Esophagus squamous epithelium (tissue), 5 donors: ENCODE results near the gene UBE2G2. TPM values are rescaled to one million over a fixed set of nuclear protein-coding genes. Genes with fewer than 3 reads are reported as not detected.
A peak's percentile ranks its signal among the peaks of the same experiment; 100 is the strongest.

ENCODE experiments used
- DNase-seq: peaks from one replicate; lab custom pipeline; 2025; lab: John Stamatoyannopoulos, UW
- H3K27ac ChIP-seq, 4 donors: fragments of 200-600 bp; sonication (generic); one replicate each; pipeline ENCODE4 v1.5.1; 2016 to 2019; ENCODE audit warnings: mild to moderate bottlenecking in 1 of 4
- H3K27me3 ChIP-seq, 4 donors: fragments of 200-600 bp; sonication (generic); 1 replicate in 3 of 4; 2 replicates in 1 of 4; pipeline versions ENCODE4 v1.5.1 to v1.6.0; 2017 to 2021; ENCODE audit warnings: antibody characterized with exemption in 1 of 4
- H3K36me3 ChIP-seq, 3 donors: fragments of 200-600 bp; sonication (generic); one replicate each; pipeline ENCODE4 v1.5.1; 2016 to 2019
- H3K4me1 ChIP-seq, 3 donors: fragments of 200-600 bp; sonication (generic); one replicate each; pipeline ENCODE4 v1.5.1; 2017 to 2019
- H3K4me3 ChIP-seq, 4 donors: fragments of 200-600 bp; sonication (generic); 1 replicate in 3 of 4; 2 replicates in 1 of 4; pipeline ENCODE4 v1.5.1; 2016 to 2019; ENCODE audit warnings: mild to moderate bottlenecking in 2 of 4, moderate library complexity in 1 of 4
- H3K9me3 ChIP-seq, 3 donors: fragments of 200-600 bp; sonication (generic); one replicate each; pipeline ENCODE4 v1.5.1; 2016 to 2019
- POLR2A ChIP-seq, 4 donors: fragments of 450-650 bp; IDR thresholded peaks; one replicate each; pipeline ENCODE4 v1.6.1; 2017; ENCODE audit warnings: antibody characterized with exemption in 4 of 4, mild to moderate bottlenecking in 4 of 4, moderate library complexity in 3 of 4
- WGBS, 2 donors: methylation state at CpG; one replicate each; pipeline ENCODE4 v1.1.5; 2018; 5-methylcytosine and 5-hydroxymethylcytosine counted together
- intact Hi-C: fragments of 100-400 bp; cut with DNase I; formaldehyde crosslinking; loops from one replicate; pipeline ENCODE4 v1.15.0; 2022
- total RNA-seq, 4 donors: library from RNA; depleted of rRNA; stranded (reverse); fragments of >200 nt; gene quantifications; one replicate each; pipeline ENCODE4 v1.1.0, GENCODE V29; 2016
- TF ChIP-seq, protein P1 (sequence below), 6 experiments: fragments of 450-650 bp in 4 of 6; fragments of 200-600 bp in 2 of 6; sonication (generic) in 2 of 6; IDR thresholded peaks; one replicate each; pipeline ENCODE4 v1.5.1; 2016 to 2019; ENCODE audit warnings: antibody characterized with exemption in 6 of 6, mild to moderate bottlenecking in 4 of 6, moderate library complexity in 4 of 6
- donor health status: DM: yes; HTN: yes; CAD: no.

Gene UBE2G2
- total RNA-seq, 4 donors from 2014 or later = 27.9 to 70.0 (median 51.1) TPM

DNA sequence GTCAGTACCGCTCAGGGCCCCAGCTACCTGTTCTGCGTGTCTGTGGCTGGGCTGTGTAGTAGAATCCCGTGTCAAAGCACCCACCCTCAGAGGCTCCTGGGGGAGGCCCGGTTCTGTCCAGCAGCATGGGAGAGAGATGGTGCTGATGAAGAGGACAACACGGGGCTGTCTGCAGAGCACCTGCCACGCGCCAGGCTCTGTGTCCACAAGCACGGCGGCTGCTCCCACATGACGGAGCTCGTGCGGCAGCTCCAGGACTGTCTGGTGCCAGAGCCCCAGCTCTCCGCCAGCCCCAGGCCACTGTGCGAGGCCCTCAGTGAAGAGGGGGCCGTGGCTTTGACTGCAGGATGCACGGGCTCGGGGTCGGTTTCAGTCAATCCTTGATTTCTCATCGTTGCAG is 48.3 kb downstream of the UBE2G2 start:
- no peak overlapping the region for H3K27ac ChIP-seq
- H3K4me3 ChIP-seq = no peak overlapping the region
- no peak for DNase-seq
- intact Hi-C loops = no loop called here
- no peaks in the 10 kb centered on the region for H3K9me3 ChIP-seq
- no peaks in the 10 kb centered on the region for H3K36me3 ChIP-seq
- TF ChIP-seq POLR2A (IDR thresholded peaks at IDR 0.05) = no peak
- TF ChIP-seq, protein P1, sequence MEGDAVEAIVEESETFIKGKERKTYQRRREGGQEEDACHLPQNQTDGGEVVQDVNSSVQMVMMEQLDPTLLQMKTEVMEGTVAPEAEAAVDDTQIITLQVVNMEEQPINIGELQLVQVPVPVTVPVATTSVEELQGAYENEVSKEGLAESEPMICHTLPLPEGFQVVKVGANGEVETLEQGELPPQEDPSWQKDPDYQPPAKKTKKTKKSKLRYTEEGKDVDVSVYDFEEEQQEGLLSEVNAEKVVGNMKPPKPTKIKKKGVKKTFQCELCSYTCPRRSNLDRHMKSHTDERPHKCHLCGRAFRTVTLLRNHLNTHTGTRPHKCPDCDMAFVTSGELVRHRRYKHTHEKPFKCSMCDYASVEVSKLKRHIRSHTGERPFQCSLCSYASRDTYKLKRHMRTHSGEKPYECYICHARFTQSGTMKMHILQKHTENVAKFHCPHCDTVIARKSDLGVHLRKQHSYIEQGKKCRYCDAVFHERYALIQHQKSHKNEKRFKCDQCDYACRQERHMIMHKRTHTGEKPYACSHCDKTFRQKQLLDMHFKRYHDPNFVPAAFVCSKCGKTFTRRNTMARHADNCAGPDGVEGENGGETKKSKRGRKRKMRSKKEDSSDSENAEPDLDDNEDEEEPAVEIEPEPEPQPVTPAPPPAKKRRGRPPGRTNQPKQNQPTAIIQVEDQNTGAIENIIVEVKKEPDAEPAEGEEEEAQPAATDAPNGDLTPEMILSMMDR (IDR thresholded peaks at IDR 0.05) = no peak
- H3K27me3 ChIP-seq = peaks cover 0 to 85% (median 0%) of the 10 kb centered on the region in 4 donors
- H3K4me1 ChIP-seq = peaks cover 12 to 37% (median 24%) of the 10 kb centered on the region in 3 donors
- WGBS, 2 donors = 30 to 70% methylated on average over 2 to 7 of the region's 19 CpGs

DNA sequence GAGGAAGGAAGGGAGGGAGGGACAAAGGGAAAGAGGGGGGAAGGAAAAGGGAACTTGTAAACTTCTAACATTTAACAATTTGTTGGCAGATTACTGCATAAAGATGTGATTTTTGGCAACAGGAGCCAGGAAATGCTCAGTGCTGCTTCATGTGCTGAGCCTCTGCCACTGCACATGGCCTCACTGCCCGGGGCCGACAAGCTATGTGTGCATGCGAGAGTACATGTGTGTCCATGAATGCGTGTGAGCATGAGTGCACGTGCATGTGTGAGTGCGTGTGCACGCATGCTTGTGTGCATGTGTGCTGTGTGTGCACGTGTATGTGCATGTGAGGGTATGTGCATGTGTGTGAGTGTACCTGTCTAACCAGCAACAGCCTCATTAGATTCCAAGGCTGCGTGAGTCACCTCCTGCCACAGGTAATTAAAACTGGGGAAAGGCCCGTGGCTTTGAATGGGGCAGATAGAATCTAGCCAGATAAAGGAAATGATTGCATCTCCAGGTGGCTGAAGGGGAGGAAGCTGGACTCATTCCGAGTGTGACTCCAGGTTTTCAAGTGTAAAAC is 48.9 kb downstream of the UBE2G2 start:
- H3K4me1 ChIP-seq = peaks cover 12 to 37% (median 24%) of the 10 kb centered on the region in 3 donors
- H3K4me3 ChIP-seq = no peak overlapping the region
- H3K36me3 ChIP-seq = no peaks in the 10 kb centered on the region
- no peak for DNase-seq
- TF ChIP-seq, protein P1 (IDR thresholded peaks at IDR 0.05) = peak in 1 of 6 experiments; percentile 40
- no peak for TF ChIP-seq POLR2A (IDR thresholded peaks at IDR 0.05)
- WGBS, 2 donors = 36 to 45% methylated on average over 11 of the region's 11 CpGs
- H3K27ac ChIP-seq = no peak overlapping the region
- intact Hi-C loops = no loop called here
- H3K9me3 ChIP-seq = no peaks in the 10 kb centered on the region
- peaks cover 0 to 84% (median 0%) of the 10 kb centered on the region in 4 donors for H3K27me3 ChIP-seq

DNA sequence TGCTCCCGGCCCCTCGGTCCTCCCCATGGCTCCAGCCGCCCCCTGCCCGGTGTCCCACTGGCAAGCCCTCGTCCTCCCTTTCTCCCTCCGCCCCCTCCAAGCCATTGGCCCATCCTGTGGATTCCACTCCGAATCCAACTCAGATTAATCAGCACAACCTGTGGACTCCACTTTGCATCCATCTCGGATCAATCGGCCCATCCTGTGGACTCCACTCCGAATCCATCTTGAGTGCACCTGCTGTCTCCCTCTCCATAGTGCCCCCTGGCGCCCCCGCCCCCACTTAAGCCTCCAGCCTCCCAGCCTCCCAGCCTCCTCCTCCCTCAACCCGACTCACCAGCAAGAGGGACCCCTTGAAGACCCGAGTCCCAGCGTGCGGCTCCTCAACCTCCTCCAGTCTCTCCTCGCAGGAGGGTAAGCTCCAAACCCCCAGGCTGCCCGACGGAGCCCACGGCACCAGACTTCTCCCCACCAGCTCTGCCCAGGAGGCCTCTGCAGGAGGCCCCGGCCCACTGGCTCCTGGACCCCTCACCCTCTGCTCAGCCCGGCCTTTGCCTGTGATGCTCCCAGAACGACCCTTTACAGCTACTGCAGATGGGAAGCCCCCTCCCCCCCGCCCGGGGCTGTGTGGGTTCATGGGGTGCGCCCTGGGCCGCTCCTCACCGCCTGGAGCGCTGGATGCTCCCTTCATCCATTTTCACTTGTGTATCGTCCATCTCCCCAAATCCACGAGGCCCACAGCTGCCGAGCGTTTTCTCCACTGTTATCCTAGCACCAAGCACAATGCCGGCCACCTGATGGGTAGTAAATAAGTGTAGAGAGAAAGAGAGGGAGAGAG is 49.6 kb downstream of the UBE2G2 start:
- Histone ChIP-seq H3K27me3 (peaks cover 0 to 86% (median 0%) of the 10 kb centered on the region in 4 donors), H3K36me3 (no peaks in the 10 kb centered on the region), H3K4me3 (no peak overlapping the region), H3K9me3 (no peaks in the 10 kb centered on the region), H3K4me1 (peaks cover 12 to 37% (median 24%) of the 10 kb centered on the region in 3 donors), H3K27ac (no peak overlapping the region)
- intact Hi-C loops = no loop called here
- TF ChIP-seq, protein P1 (IDR thresholded peaks at IDR 0.05) = no peak
- TF ChIP-seq POLR2A (IDR thresholded peaks at IDR 0.05) = no peak
- no peak for DNase-seq
- WGBS, 2 donors = 75 to 90% methylated on average over 11 to 16 of the region's 34 CpGs

DNA sequence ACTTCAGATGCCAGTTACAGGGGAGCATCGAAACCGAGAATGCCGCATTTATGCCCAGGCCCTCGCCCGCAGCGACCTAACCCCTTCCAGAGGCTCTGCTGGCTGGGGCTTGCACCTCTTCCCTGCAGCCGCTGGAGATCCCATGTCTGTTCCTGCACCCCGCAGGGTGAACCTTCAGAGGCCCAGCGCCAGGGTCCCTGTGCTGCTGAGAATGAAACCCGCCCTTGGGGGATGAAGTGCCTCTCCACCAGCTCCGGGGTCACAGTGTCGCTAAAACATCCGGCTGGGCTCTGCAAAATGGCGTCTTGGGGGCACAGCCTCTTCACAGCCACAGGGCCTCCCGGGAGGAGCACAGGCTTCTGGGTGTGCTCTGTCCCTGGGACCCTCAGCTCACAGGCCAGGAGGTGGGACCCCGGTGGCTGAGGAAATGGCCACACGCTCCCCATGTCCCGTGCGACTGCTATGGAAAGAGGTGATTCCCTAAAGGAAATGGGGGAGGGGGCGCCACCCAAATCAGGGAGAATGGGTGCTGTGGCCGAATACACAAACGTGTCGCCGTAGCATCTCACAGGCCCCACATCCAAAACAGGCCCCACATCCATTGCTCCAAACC is 50.3 kb downstream of the UBE2G2 start:
- Histone ChIP-seq H3K9me3 (no peaks in the 10 kb centered on the region), H3K27me3 (peaks cover 0 to 80% (median 0%) of the 10 kb centered on the region in 4 donors), H3K36me3 (no peaks in the 10 kb centered on the region), H3K4me3 (no peak overlapping the region), H3K27ac (no peak overlapping the region), H3K4me1 (peaks cover 12 to 37% (median 24%) of the 10 kb centered on the region in 3 donors)
- intact Hi-C loops = no loop called here
- DNase-seq = no peak
- TF ChIP-seq, protein P1 (IDR thresholded peaks at IDR 0.05) = no peak
- no peak for TF ChIP-seq POLR2A (IDR thresholded peaks at IDR 0.05)
- WGBS, 2 donors = 77 to 80% methylated on average over 3 to 9 of the region's 24 CpGs

DNA sequence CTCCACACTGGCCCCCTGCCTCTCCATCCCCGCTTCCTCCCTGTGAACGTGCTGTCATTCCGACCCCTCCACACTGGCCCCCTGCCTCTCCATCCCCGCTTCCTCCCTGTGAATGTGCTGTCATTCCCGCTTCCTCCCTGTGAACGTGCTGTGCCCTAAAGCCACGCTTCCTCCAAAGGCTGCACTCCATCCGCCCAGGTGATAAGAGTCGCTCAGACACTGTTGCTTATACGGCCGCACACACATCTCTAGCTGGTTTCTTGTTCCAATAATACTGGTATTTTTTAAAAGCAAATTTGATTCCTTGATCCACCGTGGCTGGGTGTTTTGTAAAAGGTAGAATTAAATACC is 51.0 kb downstream of the UBE2G2 start:
- DNase-seq = no peak
- WGBS, 2 donors = 69 to 79% methylated on average over 11 to 12 of the region's 12 CpGs
- H3K4me3 ChIP-seq = no peak overlapping the region
- peaks cover 12 to 37% (median 24%) of the 10 kb centered on the region in 3 donors for H3K4me1 ChIP-seq
- no peak overlapping the region for H3K27ac ChIP-seq
- intact Hi-C loops = no loop called here
- H3K27me3 ChIP-seq = peaks cover 0 to 74% (median 0%) of the 10 kb centered on the region in 4 donors
- H3K36me3 ChIP-seq = no peaks in the 10 kb centered on the region
- TF ChIP-seq POLR2A (IDR thresholded peaks at IDR 0.05) = no peak
- TF ChIP-seq, protein P1 (IDR thresholded peaks at IDR 0.05) = no peak
- H3K9me3 ChIP-seq = no peaks in the 10 kb centered on the region
